Transverse colon (tissue), 4 donors: ENCODE results near the gene IL17RD. TPM values are rescaled to one million over a fixed set of nuclear protein-coding genes. Genes with fewer than 3 reads are reported as not detected.

Experiments
- DNase-seq: peaks from one replicate; pipeline ENCODE4 v3.0.0-alpha.2; 2019
- H3K27ac ChIP-seq, 4 donors: fragments of 200-600 bp; sonication (generic); 2 replicates each; pipeline ENCODE4 v1.5.1; 2016 to 2018; ENCODE audit warnings: inconsistent platforms in 4 of 4
- H3K27me3 ChIP-seq: fragments of 200-600 bp; sonication (generic); 2 replicates; pipeline ENCODE4 v1.5.1; 2017; ENCODE audit warnings: inconsistent platforms
- H3K36me3 ChIP-seq, 4 donors: fragments of 200-600 bp; sonication (generic); 2 replicates each; pipeline ENCODE4 v1.5.1; 2017 to 2019; ENCODE audit warnings: inconsistent platforms in 4 of 4
- H3K4me1 ChIP-seq, 4 donors: fragments of 200-600 bp; sonication (generic); 2 replicates each; pipeline ENCODE4 v1.5.1; 2017 to 2020; ENCODE audit warnings: inconsistent platforms in 4 of 4
- H3K4me3 ChIP-seq, 4 donors: fragments of 200-600 bp; sonication (generic); 1 replicate in 1 of 4; 2 replicates in 3 of 4; pipeline versions ENCODE4 v1.5.1 to v1.6.1; 2017 to 2019; ENCODE audit warnings: inconsistent platforms in 4 of 4
- H3K9me3 ChIP-seq, 2 donors: fragments of 200-600 bp; sonication (generic); 2 replicates each; pipeline ENCODE4 v1.5.1; 2017 to 2019; ENCODE audit warnings: inconsistent platforms in 2 of 2
- EP300 ChIP-seq: sonication (generic); formaldehyde crosslinking; IDR thresholded peaks from one replicate; pipeline ENCODE4 v1.6.1; 2017; ENCODE audit warnings: antibody characterized with exemption, low read depth
- POLR2A ChIP-seq: fragments of 450-650 bp; IDR thresholded peaks from one replicate; pipeline ENCODE4 v1.6.1; 2016; ENCODE audit warnings: antibody characterized with exemption, mild to moderate bottlenecking, moderate library complexity
- POLR2AphosphoS5 ChIP-seq, 3 donors: sonication (generic); formaldehyde crosslinking; IDR thresholded peaks; one replicate each; pipeline ENCODE4 v1.6.1; 2016; ENCODE audit warnings: antibody characterized with exemption in 3 of 3
- WGBS, 2 donors: methylation state at CpG; one replicate each; pipeline ENCODE4 v1.1.5; 2018; ENCODE audit warnings: low coverage in 1 of 2; 5-methylcytosine and 5-hydroxymethylcytosine counted together
- in situ Hi-C, 4 donors: fragments of 200-750 bp; cut with MboI; loops; one replicate each; pipeline versions ENCODE4 v1.15.0 to v1.15.1; 2017; ENCODE audit warnings: low sequenced_read_pairs in 3 of 4, low pct_ligation_motif_present in 1 of 4, low pct_unique_long_range_greater_than_20kb in 1 of 4
- intact Hi-C: fragments of 100-400 bp; cut with DNase I; formaldehyde crosslinking; loops from one replicate; pipeline ENCODE4 v1.15.1; 2023; ENCODE audit warnings: low total_unique reads
- total RNA-seq, 4 donors: library from RNA; depleted of rRNA; stranded (reverse); fragments of >200 nt; gene quantifications; one replicate each; pipeline ENCODE4 v1.1.0, GENCODE V29; 2016
- TF ChIP-seq, protein P1 (sequence below), 5 experiments: fragments of 200-600 bp in 3 of 5; fragments of 450-650 bp in 2 of 5; sonication (generic) in 3 of 5; IDR thresholded peaks; 1 replicate in 2 of 5; 2 replicates in 3 of 5; pipeline ENCODE4 v1.5.1; 2016 to 2017; ENCODE audit warnings: antibody characterized with exemption in 5 of 5, inconsistent platforms in 3 of 5, mild to moderate bottlenecking in 2 of 5, moderate library complexity in 1 of 5

IL17RD gene
- total RNA-seq, 4 donors from 2014 or later = 1.9 to 40.4 (median 2.7) TPM

DNA sequence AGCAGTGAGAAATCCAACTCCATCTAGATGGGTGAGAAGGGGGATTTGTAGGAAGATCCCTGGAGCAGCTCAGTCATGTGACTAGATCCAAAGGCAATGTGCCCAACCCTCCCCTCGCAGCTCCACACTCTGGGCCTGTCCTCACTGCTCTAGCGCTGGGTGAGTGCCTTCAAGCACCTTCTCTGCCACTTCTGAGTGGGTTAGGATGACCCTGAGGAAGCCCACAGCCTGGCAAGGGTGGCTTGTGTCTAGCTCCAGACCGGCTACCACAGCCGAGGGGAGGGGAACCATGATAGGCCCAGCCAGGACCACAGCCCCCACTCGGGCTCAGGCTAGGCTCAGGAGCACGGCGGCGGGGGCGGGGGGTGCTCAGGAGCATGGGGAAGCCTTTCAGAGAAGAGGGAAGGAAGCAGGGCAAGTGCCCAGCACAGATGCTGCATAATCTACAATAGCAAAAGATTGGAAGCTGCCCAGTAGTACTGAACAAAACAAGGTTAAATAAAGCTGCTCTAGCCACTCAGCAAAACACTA is 103.0 kb downstream of the IL17RD start:
- WGBS, 2 donors = 66% methylated on average over 9 of the region's 9 CpGs; no CpG with 5 or more reads in 1 of the 2 donors
- H3K27me3 ChIP-seq = no peaks in the 10 kb centered on the region
- no peak overlapping the region for H3K4me3 ChIP-seq
- H3K4me1 ChIP-seq = peaks cover 7 to 40% (median 15%) of the 10 kb centered on the region in 4 donors
- intact Hi-C loops = no loop called here
- TF ChIP-seq POLR2A (no peak), POLR2AphosphoS5 (IDR thresholded peaks at IDR 0.05) (no peak), EP300 (no peak)
- TF ChIP-seq, protein P1, sequence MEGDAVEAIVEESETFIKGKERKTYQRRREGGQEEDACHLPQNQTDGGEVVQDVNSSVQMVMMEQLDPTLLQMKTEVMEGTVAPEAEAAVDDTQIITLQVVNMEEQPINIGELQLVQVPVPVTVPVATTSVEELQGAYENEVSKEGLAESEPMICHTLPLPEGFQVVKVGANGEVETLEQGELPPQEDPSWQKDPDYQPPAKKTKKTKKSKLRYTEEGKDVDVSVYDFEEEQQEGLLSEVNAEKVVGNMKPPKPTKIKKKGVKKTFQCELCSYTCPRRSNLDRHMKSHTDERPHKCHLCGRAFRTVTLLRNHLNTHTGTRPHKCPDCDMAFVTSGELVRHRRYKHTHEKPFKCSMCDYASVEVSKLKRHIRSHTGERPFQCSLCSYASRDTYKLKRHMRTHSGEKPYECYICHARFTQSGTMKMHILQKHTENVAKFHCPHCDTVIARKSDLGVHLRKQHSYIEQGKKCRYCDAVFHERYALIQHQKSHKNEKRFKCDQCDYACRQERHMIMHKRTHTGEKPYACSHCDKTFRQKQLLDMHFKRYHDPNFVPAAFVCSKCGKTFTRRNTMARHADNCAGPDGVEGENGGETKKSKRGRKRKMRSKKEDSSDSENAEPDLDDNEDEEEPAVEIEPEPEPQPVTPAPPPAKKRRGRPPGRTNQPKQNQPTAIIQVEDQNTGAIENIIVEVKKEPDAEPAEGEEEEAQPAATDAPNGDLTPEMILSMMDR (IDR thresholded peaks at IDR 0.05) = no peak
- no peaks in the 10 kb centered on the region for H3K36me3 ChIP-seq
- peak; percentile 11 for DNase-seq
- no peaks in the 10 kb centered on the region for H3K9me3 ChIP-seq
- in situ Hi-C loops = no loop called here
- H3K27ac ChIP-seq = peak overlapping the region; percentile 48 to 88 (median 72)

DNA sequence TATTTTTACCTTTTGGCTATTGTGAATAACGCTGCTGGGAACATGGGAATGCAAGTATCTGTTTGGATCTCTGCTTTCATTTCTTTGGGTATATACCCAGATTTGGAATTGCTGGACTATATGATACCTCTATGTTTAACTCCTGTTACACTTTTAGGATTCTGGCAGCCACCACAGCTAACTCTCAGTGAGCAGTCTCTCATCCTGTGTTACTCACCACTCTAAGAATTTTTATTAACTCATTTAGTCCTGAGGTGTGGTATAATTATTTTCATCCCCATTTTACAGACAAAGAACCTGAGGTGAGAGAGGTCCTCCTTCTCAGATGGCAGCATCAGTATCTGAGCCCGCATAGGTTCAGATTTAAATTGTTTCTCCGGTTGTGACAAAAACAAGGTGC is 103.6 kb downstream of the IL17RD start:
- Histone ChIP-seq H3K4me3 (no peak overlapping the region), H3K9me3 (no peaks in the 10 kb centered on the region), H3K4me1 (peaks cover 7 to 40% (median 15%) of the 10 kb centered on the region in 4 donors), H3K27ac (peak overlapping the region; percentile 48 to 88 (median 72)), H3K27me3 (no peaks in the 10 kb centered on the region), H3K36me3 (no peaks in the 10 kb centered on the region)
- no peak for DNase-seq
- WGBS, 2 donors = 76 to 99% methylated on average over 3 of the region's 3 CpGs
- intact Hi-C loops = no loop called here
- in situ Hi-C loops = no loop called here
- TF ChIP-seq, protein P1 (IDR thresholded peaks at IDR 0.05) = no peak
- TF ChIP-seq EP300 = no peak
- no peak for TF ChIP-seq POLR2AphosphoS5 (IDR thresholded peaks at IDR 0.05)
- TF ChIP-seq POLR2A = no peak

DNA sequence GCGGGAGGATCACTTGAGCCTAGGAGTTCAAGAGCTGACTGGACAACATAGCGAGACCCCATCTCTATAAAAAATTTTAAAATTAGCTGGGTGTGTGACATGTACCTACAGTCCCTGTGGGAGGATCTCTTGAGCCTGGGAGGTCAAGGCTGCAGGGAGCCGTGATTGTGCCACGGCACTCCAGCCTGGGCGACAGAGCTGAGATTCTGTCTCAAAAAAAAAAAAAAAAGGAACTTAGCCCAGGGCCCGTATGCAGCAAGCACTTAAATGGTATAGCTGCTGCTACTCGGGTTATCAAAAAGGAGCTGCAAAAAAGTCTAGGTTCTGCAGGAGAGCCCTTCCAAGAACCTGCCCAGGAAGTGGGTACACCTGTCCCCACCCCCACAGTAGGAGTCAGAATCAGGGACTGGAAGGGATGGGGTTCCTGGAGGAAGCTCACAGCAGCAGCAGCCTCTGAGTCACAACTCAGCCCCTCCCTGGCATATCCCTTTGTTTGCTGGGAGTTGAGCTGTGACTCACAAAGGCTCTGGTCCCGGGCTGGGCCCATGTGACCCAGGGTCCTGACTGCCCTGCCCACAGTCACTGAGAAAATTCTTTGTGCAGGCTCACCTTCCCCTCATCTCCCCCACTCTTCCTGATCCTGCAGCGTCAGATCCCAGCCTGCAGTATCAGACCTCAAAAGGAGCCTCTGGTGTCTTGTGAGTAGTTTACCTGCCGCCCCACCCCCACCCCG is 104.9 kb downstream of the IL17RD start, which contains the start of gene SPATA12:
Gene SPATA12 (plus strand): TSS at position 576 of the 733 bp plus-strand sequence. CDS start 13,031 bp downstream, outside the sequence.
- Histone ChIP-seq H3K27ac (peak within 1 kb of the TSS; percentile 66 to 88 (median 80)), H3K4me3 (no peak within 1 kb of the TSS), H3K9me3 (no peaks in the 10 kb centered on the region), H3K36me3 (no peaks in the 10 kb centered on the region), H3K4me1 (peaks cover 7 to 40% (median 15%) of the 10 kb centered on the region in 4 donors), H3K27me3 (no peaks in the 10 kb centered on the region)
- intact Hi-C loops (no loop called here), in situ Hi-C loops (no loop called here)
- TF ChIP-seq, protein P1 (IDR thresholded peaks at IDR 0.05) = no peak
- TF ChIP-seq POLR2AphosphoS5 (IDR thresholded peaks at IDR 0.05) = peak in 2 of 3 donors; percentile 46 to 65
- peak; percentile 85 for DNase-seq
- WGBS, 2 donors = 48 to 93% methylated on average over 2 to 11 of the region's 11 CpGs

DNA sequence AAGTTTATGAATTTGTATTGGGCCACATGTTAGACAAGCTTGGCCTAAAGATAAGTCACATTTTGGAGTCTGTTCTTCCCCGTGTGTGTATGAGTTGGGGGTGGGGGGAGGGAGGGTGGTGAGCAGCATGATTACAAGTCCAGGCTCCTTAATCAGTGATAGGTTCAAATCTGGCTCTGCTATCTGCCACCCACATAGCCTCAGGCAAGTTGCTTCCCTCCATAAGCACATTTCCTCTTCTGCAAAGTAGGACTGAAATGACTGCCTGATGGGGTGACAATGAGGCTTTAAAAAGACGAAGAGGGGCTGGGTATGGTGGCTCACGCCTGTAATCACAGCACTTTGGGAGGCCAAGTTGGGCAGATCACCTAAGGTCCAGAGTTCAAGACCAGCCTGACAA is 105.7 kb downstream of the IL17RD start:
- intact Hi-C loops (no loop called here), in situ Hi-C loops (no loop called here)
- H3K4me3 ChIP-seq = no peak overlapping the region
- H3K4me1 ChIP-seq = peaks cover 7 to 40% (median 15%) of the 10 kb centered on the region in 4 donors
- DNase-seq = no peak
- peak overlapping the region in 3 of 4 donors; percentile 66 to 81 (median 78) for H3K27ac ChIP-seq
- WGBS, 2 donors = 51 to 86% methylated on average over 1 to 3 of the region's 3 CpGs
- H3K36me3 ChIP-seq = no peaks in the 10 kb centered on the region
- TF ChIP-seq POLR2AphosphoS5 (IDR thresholded peaks at IDR 0.05) (no peak), EP300 (no peak), POLR2A (no peak)
- TF ChIP-seq, protein P1 (IDR thresholded peaks at IDR 0.05) = no peak
- no peaks in the 10 kb centered on the region for H3K9me3 ChIP-seq
- no peaks in the 10 kb centered on the region for H3K27me3 ChIP-seq
